ENCODE results near the gene TXLNA. TPM values are rescaled to one million over a fixed set of nuclear protein-coding genes. Genes with fewer than 3 reads are reported as not detected.
"Not testable (repeated sequence)": the region's sequence is repeated elsewhere in the genome, so short reads cannot be mapped to it uniquely, and the experiment has no call there.

TXLNA gene
- total and polyA plus RNA-seq, 12 donors = 7.5 to 28.9 (median 16.0) TPM

DNA sequence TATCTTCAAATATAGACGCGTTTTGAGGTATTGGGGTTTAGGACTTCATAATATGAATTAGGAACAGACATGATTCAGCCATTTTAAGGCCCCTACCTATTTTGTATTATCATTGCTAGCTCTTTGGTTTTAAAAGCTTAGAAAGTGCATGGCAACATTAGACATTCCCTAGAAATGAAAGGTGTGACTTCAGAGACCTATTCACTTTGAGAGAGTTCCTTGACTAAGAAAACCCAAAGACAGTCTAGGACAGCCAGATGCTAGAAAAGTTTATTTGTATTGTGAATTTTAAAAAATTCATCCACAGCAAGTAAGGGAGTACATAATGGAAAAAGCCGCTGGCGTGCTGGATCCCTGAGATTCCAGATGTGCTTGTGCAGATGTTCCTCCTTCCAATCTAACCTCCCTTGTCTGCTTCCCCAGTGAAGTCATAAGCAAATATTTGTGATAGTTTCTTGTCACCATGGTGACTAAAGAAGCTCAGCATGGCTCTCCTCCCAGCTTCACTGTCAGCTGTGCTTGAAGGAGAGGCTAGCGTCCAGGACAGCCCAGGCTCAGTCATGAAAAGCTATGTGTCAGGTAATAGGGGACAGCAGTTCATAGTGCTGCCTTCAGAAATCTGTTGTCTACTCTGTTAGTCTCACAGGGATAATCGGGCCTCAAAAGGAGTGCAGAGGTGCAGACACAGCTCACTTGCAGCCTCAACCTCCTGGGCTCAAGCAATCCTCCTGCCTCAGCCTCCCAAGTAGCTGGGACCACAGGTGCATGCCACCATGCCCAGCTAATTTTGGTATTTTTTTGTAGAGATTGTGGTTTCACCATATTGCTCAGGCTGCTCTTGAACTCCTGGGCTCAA lies 36.8 kb upstream of the TXLNA start:
- ATAC-seq (peak; percentile 88 to 95 (median 94)), DNase-seq (peak; percentile 36 to 71)
- Histone ChIP-seq H3K36me3 (peaks cover 0 to 11% (median 0%) of the 10 kb centered on the region in 9 donors), H3K27me3 (no peaks in the 10 kb centered on the region), H3K4me1 (peaks cover 0 to 45% (median 24%) of the 10 kb centered on the region in 9 donors), H3K27ac (peak overlapping the region in 8 of 10 donors; percentile 23 to 79 (median 56)), H3K9me3 (peaks cover 0 to 10% (median 0%) of the 10 kb centered on the region in 11 donors), H3K4me3 (no peak overlapping the region)
- TF ChIP-seq, protein P1, sequence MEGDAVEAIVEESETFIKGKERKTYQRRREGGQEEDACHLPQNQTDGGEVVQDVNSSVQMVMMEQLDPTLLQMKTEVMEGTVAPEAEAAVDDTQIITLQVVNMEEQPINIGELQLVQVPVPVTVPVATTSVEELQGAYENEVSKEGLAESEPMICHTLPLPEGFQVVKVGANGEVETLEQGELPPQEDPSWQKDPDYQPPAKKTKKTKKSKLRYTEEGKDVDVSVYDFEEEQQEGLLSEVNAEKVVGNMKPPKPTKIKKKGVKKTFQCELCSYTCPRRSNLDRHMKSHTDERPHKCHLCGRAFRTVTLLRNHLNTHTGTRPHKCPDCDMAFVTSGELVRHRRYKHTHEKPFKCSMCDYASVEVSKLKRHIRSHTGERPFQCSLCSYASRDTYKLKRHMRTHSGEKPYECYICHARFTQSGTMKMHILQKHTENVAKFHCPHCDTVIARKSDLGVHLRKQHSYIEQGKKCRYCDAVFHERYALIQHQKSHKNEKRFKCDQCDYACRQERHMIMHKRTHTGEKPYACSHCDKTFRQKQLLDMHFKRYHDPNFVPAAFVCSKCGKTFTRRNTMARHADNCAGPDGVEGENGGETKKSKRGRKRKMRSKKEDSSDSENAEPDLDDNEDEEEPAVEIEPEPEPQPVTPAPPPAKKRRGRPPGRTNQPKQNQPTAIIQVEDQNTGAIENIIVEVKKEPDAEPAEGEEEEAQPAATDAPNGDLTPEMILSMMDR (IDR thresholded peaks at IDR 0.05) = no peak
- WGBS, 2 donors = 49 to 55% methylated on average over 6 of the region's 6 CpGs
- intact Hi-C loops (cut with DNase I) = no loop called here

DNA sequence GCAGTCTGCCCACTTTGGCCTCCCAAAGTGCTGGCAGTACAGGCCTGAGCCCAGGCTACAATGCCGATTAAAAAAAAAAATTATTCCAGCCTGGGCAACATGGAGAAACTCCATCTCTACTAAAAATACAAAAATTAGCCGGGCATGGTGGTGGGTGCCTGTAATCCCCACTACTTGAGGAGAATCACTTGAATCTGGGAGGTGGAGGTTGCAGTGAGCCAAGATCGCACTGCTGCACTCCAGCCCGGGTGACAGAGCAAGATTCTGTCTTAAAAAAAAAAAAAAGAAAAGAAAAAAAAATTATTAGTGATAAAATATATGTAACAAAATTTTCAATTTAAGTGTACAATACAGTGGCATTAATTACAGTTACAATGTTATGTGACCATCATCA lies 36.2 kb upstream of the TXLNA start:
- ATAC-seq = peak in 3 of 8 donors; percentile 11 to 15 (median 14)
- Histone ChIP-seq H3K27ac (peak overlapping the region in 8 of 10 donors; percentile 23 to 79 (median 54)), H3K4me1 (peaks cover 0 to 45% (median 24%) of the 10 kb centered on the region in 9 donors), H3K36me3 (peaks cover 0 to 15% (median 0%) of the 10 kb centered on the region in 9 donors), H3K9me3 (peaks cover 0 to 16% (median 0%) of the 10 kb centered on the region in 11 donors)
- H3K27me3 ChIP-seq; intact Hi-C loops (cut with DNase I); DNase-seq; H3K4me3 ChIP-seq: not testable (repeated sequence)
- WGBS, 2 donors = 73 to 83% methylated on average over 4 of the region's 4 CpGs

DNA sequence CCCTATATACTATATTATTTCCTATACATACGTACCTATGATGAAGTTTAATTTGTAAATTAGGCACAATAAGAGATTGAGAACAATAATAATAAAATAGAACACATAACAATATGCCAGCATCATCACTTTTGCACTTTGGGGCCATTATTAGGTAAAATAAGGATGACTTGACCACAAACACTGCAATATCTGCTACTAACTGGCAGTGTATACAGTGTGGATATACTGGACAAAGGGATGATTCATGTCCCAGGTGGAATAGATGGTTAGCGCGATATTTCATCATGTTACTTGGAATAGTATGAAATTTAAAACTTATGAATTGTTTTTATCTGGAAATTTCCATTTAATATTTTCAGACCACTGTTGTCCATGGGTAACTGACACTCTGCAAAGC lies 35.4 kb upstream of the TXLNA start:
- no peak overlapping the region for H3K4me3 ChIP-seq
- H3K27ac ChIP-seq = peak overlapping the region in 1 of 10 donors; percentile 57
- peaks cover 0 to 45% (median 21%) of the 10 kb centered on the region in 9 donors for H3K4me1 ChIP-seq
- H3K36me3 ChIP-seq = peaks cover 0 to 23% (median 0%) of the 10 kb centered on the region in 9 donors
- peaks cover 0 to 23% (median 6%) of the 10 kb centered on the region in 11 donors for H3K9me3 ChIP-seq
- intact Hi-C loops (cut with DNase I) = no loop called here
- TF ChIP-seq, protein P1 (IDR thresholded peaks at IDR 0.05) = no peak
- DNase-seq = no peak
- 89 to 90% methylated on average over 3 of the region's 3 CpGs for WGBS, 2 donors
- no peak for ATAC-seq
- no peaks in the 10 kb centered on the region for H3K27me3 ChIP-seq

DNA sequence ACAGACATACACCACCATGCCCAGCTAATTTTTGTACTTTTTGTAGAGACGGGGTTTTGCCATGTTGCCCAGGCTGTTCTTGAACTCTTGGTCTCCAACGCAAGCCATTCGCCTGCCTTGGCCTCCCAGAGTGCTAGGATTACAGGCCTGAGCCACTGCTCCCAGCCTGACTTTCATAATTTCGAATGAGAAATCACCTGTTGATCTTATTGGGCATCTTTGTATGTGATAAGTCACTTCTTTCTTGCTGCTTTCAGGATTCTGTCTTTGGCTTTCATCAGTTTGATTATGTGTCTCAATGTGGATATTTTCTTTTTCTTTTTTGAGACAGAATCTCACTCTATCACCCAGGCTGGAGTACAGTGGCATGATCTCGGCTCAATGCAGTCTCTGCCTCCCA lies 31.7 kb upstream of the TXLNA start:
- H3K27me3 ChIP-seq, H3K4me3 ChIP-seq, H3K27ac ChIP-seq, ATAC-seq, DNase-seq: not testable (repeated sequence)
- Histone ChIP-seq H3K4me1 (peaks cover 0 to 42% (median 25%) of the 10 kb centered on the region in 9 donors), H3K36me3 (peaks cover 0 to 28% (median 0%) of the 10 kb centered on the region in 9 donors), H3K9me3 (peaks cover 0 to 32% (median 7%) of the 10 kb centered on the region in 11 donors)
- intact Hi-C loops (cut with DNase I) = loop anchor here in 1 of 10 donors (2.0 kb wide), 1 partner anchor 33 kb away; no protein-coding TSS in a partner anchor
- WGBS, 2 donors = 96 to 98% methylated on average over 5 of the region's 5 CpGs

DNA sequence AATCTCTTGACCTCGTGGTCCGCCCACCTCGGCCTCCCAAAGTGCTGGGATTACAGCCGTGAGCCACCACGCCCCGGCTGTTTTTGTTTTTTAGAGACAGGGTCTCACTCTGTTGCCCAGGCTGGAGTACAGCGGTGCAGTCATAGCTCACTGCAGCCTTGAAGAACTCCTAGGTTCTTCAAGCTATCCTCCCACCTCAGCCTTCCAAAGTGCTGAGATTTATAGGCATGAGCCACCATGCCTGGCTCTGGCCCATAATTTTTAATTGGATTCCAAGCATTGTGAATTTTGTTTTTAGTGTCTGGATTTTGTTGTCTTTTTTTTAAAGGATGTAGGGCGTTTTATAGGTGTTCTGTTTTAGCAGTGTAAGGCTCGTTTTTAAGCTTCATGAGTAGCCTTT lies 28.6 kb upstream of the TXLNA start:
- intact Hi-C loops (cut with DNase I) = no loop called here
- peaks cover 0 to 23% (median 13%) of the 10 kb centered on the region in 9 donors for H3K4me1 ChIP-seq
- DNase-seq (no peak), ATAC-seq (no peak)
- TF ChIP-seq, protein P1 (IDR thresholded peaks at IDR 0.05) = no peak
- 91 to 94% methylated on average over 9 of the region's 9 CpGs for WGBS, 2 donors
- H3K27me3 ChIP-seq = no peaks in the 10 kb centered on the region
- peaks cover 0 to 32% (median 7%) of the 10 kb centered on the region in 11 donors for H3K9me3 ChIP-seq
- H3K36me3 ChIP-seq = peaks cover 0 to 43% (median 2%) of the 10 kb centered on the region in 9 donors
- H3K4me3 ChIP-seq = no peak overlapping the region
- peak overlapping the region in 1 of 10 donors; percentile 34 for H3K27ac ChIP-seq
